ENCODE measurements around the gene EXOSC10.

- TF ChIP-seq CTCF (IDR thresholded peaks at IDR 0.05 in 8 of 11, conservative IDR thresholded peaks at IDR 0.05 in 3 of 11) = no peak
- no peak for TF ChIP-seq POLR2A (IDR thresholded peaks at IDR 0.05)
- TF ChIP-seq POLR2AphosphoS5 (IDR thresholded peaks at IDR 0.05) = no peak
Measured at GRCh38 chr1:11134251-11134897, 34.7 kb upstream of the EXOSC10 start.

Measured in spleen (tissue), 7 donors.